Esophagus squamous epithelium (tissue), 5 donors: Measurements from ENCODE around the gene MCOLN1. TPM values are rescaled to one million over a fixed set of nuclear protein-coding genes. Genes with fewer than 3 reads are reported as not detected.

ENCODE experiments used
- DNase-seq: peaks from one replicate; lab custom pipeline; 2025; lab: John Stamatoyannopoulos, UW
- H3K27ac ChIP-seq, 4 donors: fragments of 200-600 bp; sonication (generic); one replicate each; pipeline ENCODE4 v1.5.1; 2016 to 2019; ENCODE audit warnings: mild to moderate bottlenecking in 1 of 4
- H3K27me3 ChIP-seq, 4 donors: fragments of 200-600 bp; sonication (generic); 1 replicate in 3 of 4; 2 replicates in 1 of 4; pipeline versions ENCODE4 v1.5.1 to v1.6.0; 2017 to 2021; ENCODE audit warnings: antibody characterized with exemption in 1 of 4
- H3K36me3 ChIP-seq, 3 donors: fragments of 200-600 bp; sonication (generic); one replicate each; pipeline ENCODE4 v1.5.1; 2016 to 2019
- H3K4me1 ChIP-seq, 3 donors: fragments of 200-600 bp; sonication (generic); one replicate each; pipeline ENCODE4 v1.5.1; 2017 to 2019
- H3K4me3 ChIP-seq, 4 donors: fragments of 200-600 bp; sonication (generic); 1 replicate in 3 of 4; 2 replicates in 1 of 4; pipeline ENCODE4 v1.5.1; 2016 to 2019; ENCODE audit warnings: mild to moderate bottlenecking in 2 of 4, moderate library complexity in 1 of 4
- H3K9me3 ChIP-seq, 3 donors: fragments of 200-600 bp; sonication (generic); one replicate each; pipeline ENCODE4 v1.5.1; 2016 to 2019
- CTCF ChIP-seq, 6 experiments: fragments of 450-650 bp in 4 of 6; fragments of 200-600 bp in 2 of 6; sonication (generic) in 2 of 6; IDR thresholded peaks; one replicate each; pipeline ENCODE4 v1.5.1; 2016 to 2019; ENCODE audit warnings: antibody characterized with exemption in 6 of 6, mild to moderate bottlenecking in 4 of 6, moderate library complexity in 4 of 6
- POLR2A ChIP-seq, 4 donors: fragments of 450-650 bp; IDR thresholded peaks; one replicate each; pipeline ENCODE4 v1.6.1; 2017; ENCODE audit warnings: antibody characterized with exemption in 4 of 4, mild to moderate bottlenecking in 4 of 4, moderate library complexity in 3 of 4
- WGBS, 2 donors: methylation state at CpG; one replicate each; pipeline ENCODE4 v1.1.5; 2018; 5-methylcytosine and 5-hydroxymethylcytosine counted together
- intact Hi-C: fragments of 100-400 bp; cut with DNase I; formaldehyde crosslinking; loops from one replicate; pipeline ENCODE4 v1.15.0; 2022
- total RNA-seq, 4 donors: library from RNA; depleted of rRNA; stranded (reverse); fragments of >200 nt; gene quantifications; one replicate each; pipeline ENCODE4 v1.1.0, GENCODE V29; 2016
- donor health status: DM: yes; HTN: yes; CAD: no.

The MCOLN1 gene
- total RNA-seq, 4 donors from 2014 or later = 5.7 to 13.9 (median 7.8) TPM

- peak overlapping the region; percentile 84 to 94 (median 85) for H3K27ac ChIP-seq
- peak overlapping the region; percentile 52 to 86 (median 66) for H3K4me3 ChIP-seq
- 34% methylated on average over 4 of the region's 4 CpGs; no CpG with 5 or more reads in 1 of the 2 donors for WGBS, 2 donors
- H3K9me3 ChIP-seq = no peaks in the 10 kb centered on the region
- TF ChIP-seq POLR2A (IDR thresholded peaks at IDR 0.05) (no peak), CTCF (IDR thresholded peaks at IDR 0.05) (no peak)
- DNase-seq = no peak
- intact Hi-C loops = no loop called here
- H3K36me3 ChIP-seq = peaks cover 0 to 20% (median 7%) of the 10 kb centered on the region in 3 donors
- peaks cover 10 to 44% (median 24%) of the 10 kb centered on the region in 3 donors for H3K4me1 ChIP-seq
- no peaks in the 10 kb centered on the region for H3K27me3 ChIP-seq
Measured at GRCh38 chr19:7516878-7517277, 5.5 kb upstream of the MCOLN1 start.

GRCh38 chr19:7519361-7520130, 2.9 kb upstream of the MCOLN1 start:
- DNase-seq = no peak
- Histone ChIP-seq H3K36me3 (peaks cover 0 to 24% (median 7%) of the 10 kb centered on the region in 3 donors), H3K9me3 (no peaks in the 10 kb centered on the region), H3K27me3 (no peaks in the 10 kb centered on the region), H3K27ac (no peak overlapping the region), H3K4me3 (no peak overlapping the region), H3K4me1 (peaks cover 29 to 61% (median 34%) of the 10 kb centered on the region in 3 donors)
- 94 to 99% methylated on average over 12 to 17 of the region's 74 CpGs for WGBS, 2 donors
- TF ChIP-seq POLR2A (IDR thresholded peaks at IDR 0.05) (no peak), CTCF (IDR thresholded peaks at IDR 0.05) (no peak)
- intact Hi-C loops = loop anchor here (10.0 kb wide), 1 partner anchor 135 kb away; no protein-coding TSS in a partner anchor

GRCh38 chr19:7520131-7521051, 2.0 kb upstream of the MCOLN1 start:
- no peak overlapping the region for H3K27ac ChIP-seq
- TF ChIP-seq CTCF (IDR thresholded peaks at IDR 0.05) (no peak), POLR2A (IDR thresholded peaks at IDR 0.05) (no peak)
- H3K9me3 ChIP-seq = no peaks in the 10 kb centered on the region
- no peaks in the 10 kb centered on the region for H3K27me3 ChIP-seq
- no peak for DNase-seq
- 86 to 92% methylated on average over 12 to 17 of the region's 51 CpGs for WGBS, 2 donors
- peaks cover 4 to 33% (median 11%) of the 10 kb centered on the region in 3 donors for H3K36me3 ChIP-seq
- peaks cover 29 to 56% (median 30%) of the 10 kb centered on the region in 3 donors for H3K4me1 ChIP-seq
- intact Hi-C loops = loop anchor here (10.0 kb wide), 1 partner anchor 136 kb away; no protein-coding TSS in a partner anchor
- no peak overlapping the region for H3K4me3 ChIP-seq

- no peak for TF ChIP-seq CTCF (IDR thresholded peaks at IDR 0.05)
- TF ChIP-seq POLR2A (IDR thresholded peaks at IDR 0.05) = no peak
- no peaks in the 10 kb centered on the region for H3K9me3 ChIP-seq
- peaks cover 4 to 45% (median 18%) of the 10 kb centered on the region in 3 donors for H3K36me3 ChIP-seq
- intact Hi-C loops = loop anchor here (10.0 kb wide), 1 partner anchor 137 kb away; no protein-coding TSS in a partner anchor
- H3K27ac ChIP-seq = peak overlapping the region; percentile 73 to 86 (median 81)
- WGBS, 2 donors = 41 to 52% methylated on average over 6 of the region's 10 CpGs
- DNase-seq = no peak
- H3K27me3 ChIP-seq = no peaks in the 10 kb centered on the region
- peaks cover 25 to 48% (median 25%) of the 10 kb centered on the region in 3 donors for H3K4me1 ChIP-seq
- peak overlapping the region in 3 of 4 donors; percentile 71 to 91 (median 89) for H3K4me3 ChIP-seq
Measured at GRCh38 chr19:7521551-7522071, 813 bp upstream of the MCOLN1 start.
